GM19043 (cell line): ENCODE measurements around the gene ZNF276.
"Not testable (repeated sequence)": the region's sequence is repeated elsewhere in the genome, so short reads cannot be mapped to it uniquely, and the experiment has no call there.

Experiments used
- ATAC-seq: cut with Tn5 transposase; IDR thresholded peaks from one replicate; pipeline ENCODE4 v1.9.1; 2021; ENCODE audit warnings: low read depth; ENCODE audit not compliant: unreplicated experiment

ZNF276 gene, protein sequence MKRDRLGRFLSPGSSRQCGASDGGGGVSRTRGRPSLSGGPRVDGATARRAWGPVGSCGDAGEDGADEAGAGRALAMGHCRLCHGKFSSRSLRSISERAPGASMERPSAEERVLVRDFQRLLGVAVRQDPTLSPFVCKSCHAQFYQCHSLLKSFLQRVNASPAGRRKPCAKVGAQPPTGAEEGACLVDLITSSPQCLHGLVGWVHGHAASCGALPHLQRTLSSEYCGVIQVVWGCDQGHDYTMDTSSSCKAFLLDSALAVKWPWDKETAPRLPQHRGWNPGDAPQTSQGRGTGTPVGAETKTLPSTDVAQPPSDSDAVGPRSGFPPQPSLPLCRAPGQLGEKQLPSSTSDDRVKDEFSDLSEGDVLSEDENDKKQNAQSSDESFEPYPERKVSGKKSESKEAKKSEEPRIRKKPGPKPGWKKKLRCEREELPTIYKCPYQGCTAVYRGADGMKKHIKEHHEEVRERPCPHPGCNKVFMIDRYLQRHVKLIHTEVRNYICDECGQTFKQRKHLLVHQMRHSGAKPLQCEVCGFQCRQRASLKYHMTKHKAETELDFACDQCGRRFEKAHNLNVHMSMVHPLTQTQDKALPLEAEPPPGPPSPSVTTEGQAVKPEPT

DNA sequence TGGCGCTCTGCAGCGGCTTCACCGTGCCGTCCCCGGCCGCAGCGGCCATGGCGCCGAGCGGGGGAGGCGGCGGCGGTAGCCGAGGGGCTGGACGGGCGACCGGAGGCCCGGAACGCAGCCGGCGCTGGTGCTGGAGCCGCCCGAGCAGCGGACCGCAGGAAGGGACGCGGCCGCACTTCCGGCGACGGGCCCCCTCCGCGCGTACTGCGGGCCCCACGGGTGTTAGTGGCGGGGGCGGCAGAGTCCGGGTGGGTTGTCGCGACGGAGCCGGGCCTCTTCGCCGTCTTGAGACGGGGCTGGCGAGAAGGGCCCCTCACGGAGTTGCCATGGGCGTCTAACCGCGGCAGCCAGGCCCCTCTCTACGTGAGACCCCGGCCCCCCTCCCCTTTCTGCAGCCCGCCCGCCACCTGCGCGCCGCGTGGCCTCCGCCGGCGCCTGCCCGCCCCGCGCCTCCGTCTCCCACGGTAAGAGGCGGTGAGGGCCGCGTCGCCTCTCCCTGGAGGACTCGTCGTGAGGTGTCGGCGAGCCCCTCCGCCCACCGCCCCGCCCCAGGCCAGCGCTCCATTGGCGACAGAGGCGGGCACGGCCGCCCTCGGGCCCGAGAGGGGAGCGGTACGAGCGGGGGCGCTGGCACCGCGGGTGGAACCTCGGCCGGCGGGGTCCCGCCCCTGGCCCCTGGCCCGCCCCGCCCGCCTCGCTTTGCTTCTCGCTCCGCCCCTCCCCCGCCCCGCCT is at the start of gene ZNF276, which contains the start of gene VPS9D1:
Gene ZNF276 (plus strand): TSS at position 725 of the 733 bp plus-strand sequence. CDS start 104 bp downstream, outside the sequence.
Gene VPS9D1 (minus strand): TSS at position 86 of the 733 bp plus-strand sequence. CDS start 37 bp downstream, at position 49.
- ATAC-seq, result no peak

DNA sequence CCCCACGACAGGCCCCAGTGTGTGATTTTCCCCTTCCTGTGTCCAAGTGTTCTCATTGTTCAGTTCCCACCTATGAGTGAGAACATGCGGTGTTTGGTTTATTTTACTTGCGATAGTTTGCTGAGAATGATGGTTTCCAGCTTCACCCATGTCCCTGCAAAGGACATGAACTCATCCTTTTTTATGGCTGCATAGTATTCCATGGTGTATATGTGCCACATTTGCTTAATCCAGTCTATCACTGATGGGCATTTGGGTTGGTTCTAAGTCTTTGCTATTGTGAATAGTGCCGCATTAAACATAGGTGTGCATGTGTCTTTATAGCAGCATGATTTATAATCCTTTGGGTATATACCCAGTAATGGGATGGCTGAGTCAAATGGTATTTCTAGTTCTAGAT is 49.8 kb upstream of the ZNF276 start:
- not testable (repeated sequence) for ATAC-seq

DNA sequence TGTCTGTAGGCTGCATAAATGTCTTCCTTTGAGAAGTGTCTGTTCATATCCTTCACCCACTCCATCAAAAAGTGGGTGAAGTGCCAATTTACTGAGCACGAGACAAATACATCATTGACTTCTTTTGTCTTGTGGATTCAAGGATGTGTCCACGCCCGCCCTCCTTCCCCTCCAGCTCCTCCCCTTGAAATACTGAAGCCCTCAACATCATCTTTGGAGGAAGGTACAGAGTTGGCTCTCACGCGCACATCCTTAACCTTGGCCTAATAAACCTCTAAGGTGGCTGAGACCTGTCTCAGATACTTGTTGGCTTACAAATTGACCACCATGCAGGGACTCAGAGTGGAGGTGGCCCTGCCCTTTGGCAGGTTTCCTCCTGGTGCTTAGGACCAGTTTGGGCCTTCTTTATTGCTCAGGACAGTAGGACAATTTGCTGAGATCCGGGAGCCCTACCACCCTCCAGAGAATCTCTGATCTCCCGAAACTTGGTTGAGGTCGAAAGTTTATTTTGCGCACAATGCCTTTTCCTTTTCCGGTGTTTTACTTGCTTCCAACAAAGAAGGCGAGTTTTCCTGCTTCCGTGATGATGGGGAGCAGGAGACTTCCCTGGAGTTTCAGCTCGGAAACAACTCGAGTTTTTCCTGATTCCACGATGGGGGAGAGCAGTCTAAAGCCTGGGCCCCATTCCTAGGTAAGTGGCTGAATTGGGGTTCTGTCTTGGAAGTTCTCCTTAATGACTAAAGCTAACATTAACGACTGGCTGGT is 49.0 kb upstream of the ZNF276 start:
- no peak for ATAC-seq

GRCh38 chr16:89678258-89678657 is 43.1 kb upstream of the ZNF276 start:
- no peak for ATAC-seq

DNA sequence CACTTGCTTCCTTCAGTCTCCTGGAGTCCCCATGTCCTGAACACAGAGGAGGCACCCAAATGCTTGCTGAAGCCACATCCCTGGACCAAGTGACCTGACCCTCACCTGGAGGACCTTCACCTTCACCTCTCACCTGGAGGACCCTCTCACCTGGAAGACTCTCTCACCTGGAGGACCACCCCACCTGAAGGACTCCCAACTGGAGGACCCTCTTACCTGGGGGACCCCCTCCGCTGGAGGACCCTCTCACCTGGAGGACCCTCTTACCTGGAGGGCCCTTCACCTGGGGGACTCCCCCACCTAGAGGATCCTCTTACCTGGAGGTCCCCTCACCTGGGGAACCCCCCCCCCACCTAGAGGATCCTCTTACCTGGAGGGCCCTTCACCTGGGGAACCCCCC is 35.4 kb upstream of the ZNF276 start:
- ATAC-seq, result no peak

GRCh38 chr16:89686520-89687091 is 34.7 kb upstream of the ZNF276 start, which contains the start of gene CDK10:
TSS of gene CDK10 (plus strand) at chr16:89686689. CDS start at chr16:89686711, 22 bp downstream.
- peak; percentile 64 for ATAC-seq

DNA sequence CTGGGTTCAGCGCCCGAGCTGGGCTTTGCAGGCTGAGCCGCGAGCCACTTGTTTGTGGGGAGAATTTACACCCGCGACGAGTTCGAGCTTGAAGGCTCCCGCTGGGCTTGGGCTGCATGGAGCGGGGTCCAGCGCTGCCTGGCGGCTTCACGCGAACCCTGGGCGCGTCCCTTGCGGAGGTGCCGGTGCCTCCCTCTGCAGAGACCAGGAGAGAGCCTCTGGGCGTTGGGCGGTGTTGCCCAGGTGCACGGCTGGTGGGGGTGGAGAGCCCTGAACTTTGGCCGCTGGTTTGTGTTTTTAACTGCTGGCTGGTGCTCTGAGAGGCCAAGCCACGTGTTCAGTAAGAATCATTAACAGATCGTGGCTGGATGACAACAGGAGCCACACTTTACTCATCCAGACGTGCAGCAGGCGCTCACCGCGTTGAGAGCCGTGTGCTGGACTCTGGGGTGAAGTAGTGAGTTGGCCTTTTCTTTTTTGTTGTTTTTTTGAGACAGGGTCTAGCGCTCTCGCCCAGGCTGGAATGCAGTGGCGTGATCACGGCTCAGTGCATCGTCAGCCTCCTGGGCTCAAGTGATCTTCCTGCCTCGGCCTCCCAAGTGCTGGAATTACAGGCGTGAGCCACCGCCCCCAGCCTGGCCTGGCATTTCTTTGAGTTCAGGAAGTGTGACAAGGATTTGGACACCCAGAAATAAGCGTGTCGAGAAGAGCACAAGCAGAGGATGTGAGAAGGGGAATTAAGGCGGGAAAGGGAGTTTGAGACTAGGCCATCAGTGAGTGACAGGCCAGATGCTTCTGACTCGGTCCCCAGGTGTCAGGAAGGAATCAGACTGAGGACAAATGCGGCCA is 34.0 kb upstream of the ZNF276 start:
- peak; percentile 28 for ATAC-seq

GRCh38 chr16:89688395-89688794 is 32.9 kb upstream of the ZNF276 start:
- no peak for ATAC-seq

- ATAC-seq, result no peak
These were observed 32.2 kb upstream of the ZNF276 start for GRCh38 chr16:89689142-89689541.

DNA sequence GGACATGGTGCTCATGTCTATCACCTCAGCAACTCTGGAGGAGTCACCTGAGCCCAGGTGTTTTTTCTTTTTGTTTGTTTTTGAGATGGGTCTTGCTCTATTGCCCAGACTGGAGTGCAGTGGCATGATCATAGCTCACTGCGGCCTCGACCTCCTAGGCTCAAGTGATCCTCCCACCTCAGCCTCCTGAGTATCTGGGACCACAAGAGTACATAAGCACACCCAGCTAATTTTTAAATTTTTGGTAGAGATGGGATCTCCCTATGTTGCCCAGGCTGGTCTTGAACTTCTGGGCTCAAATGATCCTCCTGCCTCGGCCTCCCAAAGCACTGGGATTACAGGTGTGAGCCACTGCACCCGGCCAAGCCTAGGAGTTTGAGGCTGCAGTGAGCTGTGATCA is 31.7 kb upstream of the ZNF276 start:
- ATAC-seq, result not testable (repeated sequence)

DNA sequence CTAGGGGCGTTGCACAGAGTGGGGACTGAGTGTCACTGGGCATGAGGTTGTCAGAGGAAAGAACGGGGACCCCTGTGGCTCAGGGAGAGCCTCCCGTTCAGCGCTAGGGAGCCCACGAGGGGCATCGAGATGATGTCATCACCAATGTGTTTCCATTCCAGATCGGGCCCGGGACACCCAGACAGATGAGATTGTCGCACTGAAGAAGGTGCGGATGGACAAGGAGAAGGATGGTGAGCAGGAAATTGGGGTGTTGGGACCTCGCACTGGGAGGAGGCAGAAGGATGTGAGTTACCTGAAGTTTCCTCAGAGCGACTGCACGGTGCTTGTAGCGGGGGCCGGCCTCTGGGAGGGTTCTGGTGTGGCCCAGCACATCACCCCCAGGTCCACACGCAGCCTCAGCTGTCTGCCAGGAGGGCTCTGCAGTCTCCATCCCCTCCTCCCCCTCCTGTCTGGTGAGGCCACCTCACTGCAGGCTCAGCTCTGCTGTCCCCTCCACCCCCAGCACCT is 30.9 kb upstream of the ZNF276 start:
- ATAC-seq, result no peak

- no peak for ATAC-seq
These were observed 29.9 kb upstream of the ZNF276 start for GRCh38 chr16:89691231-89691985.

GRCh38 chr16:89691986-89692569 is 29.3 kb upstream of the ZNF276 start:
- no peak for ATAC-seq

GRCh38 chr16:89693289-89693731 is 28.0 kb upstream of the ZNF276 start:
- ATAC-seq, result no peak

DNA sequence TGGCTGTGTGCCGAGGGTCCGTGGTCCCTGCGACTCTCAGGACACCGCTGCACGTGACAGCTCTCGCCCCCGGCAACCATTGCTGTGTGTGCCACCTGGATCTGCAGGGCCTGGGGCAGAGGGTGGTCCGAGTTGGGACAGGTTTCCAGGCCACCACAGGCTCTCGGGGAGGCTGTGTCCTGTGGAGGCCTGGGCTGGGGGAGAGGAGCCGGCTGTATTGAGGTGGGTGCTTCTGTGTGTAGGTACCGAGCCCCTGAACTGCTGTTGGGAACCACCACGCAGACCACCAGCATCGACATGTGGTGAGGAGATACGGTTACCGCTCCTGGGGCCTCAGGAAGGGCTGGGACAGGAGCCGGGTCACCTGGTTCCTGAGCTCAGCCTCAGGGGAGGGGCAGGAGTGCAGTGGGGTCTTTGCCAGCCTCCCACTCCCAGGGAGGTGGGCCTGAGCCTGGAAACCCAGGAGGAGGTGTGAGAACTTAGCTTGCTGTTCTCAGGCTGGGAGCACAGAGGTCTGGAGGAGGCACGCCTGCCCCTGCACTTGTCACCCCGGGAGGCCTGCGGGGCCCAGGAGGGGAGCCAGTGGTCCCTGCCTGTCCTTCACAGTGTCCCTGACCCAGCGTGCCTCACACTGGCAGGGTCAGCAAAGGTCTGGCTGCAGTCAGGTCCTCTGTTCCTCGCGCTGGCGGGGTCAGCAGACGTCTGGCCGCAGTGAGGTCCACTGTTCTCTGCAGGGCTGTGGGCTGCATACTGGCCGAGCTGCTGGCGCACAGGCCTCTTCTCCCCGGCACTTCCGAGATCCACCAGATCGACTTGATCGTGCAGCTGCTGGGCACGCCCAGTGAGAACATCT is 27.2 kb upstream of the ZNF276 start:
- no peak for ATAC-seq

DNA sequence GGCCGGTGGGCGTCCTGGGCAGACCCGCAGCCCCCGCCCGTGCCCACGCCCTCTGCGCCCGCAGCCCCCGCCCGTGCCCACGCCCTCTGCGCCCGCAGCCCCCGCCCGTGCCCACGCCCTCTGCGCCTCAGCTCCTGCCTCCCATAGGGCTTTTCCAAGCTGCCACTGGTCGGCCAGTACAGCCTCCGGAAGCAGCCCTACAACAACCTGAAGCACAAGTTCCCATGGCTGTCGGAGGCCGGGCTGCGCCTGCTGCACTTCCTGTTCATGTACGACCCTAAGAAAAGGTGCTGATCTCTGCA is 26.6 kb upstream of the ZNF276 start:
- not testable (repeated sequence) for ATAC-seq
